ENCODE data around the gene P4HB. TPM values are rescaled to one million over a fixed set of nuclear protein-coding genes. Genes with fewer than 3 reads are reported as not detected.

The P4HB gene
- total RNA-seq, 1 experiment from 2014 or later, result 175 TPM

DNA sequence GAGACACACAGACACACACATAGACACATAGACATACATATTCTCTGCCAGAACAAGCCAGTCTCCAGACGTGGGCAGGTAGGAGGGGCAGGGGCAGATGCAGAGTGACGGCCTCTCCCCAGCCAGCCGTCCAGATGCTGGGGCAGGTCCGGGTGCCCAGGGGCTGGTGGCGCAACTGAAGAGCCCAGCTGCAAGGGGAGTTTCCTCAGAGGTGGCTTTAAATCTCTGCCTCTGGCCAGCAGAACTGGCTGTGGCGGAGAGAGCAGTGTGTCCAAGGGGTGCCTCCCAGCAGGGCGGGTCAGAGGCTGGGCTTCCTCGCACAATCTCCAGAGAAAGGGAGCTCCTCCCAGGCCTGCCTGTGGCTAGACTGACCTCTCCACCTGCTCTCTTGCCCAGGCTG is 65.8 kb downstream of the P4HB start:
- H3K27me3 ChIP-seq (ENCODE audit: low read length), result no peaks in the 10 kb centered on the region
- H4K20me1 ChIP-seq (ENCODE audit: insufficient read depth, low read depth, low read length), result no peaks in the 10 kb centered on the region
- H3K4me2 ChIP-seq (ENCODE audit: low read depth, low read length, poor library complexity, severe bottlenecking), result no peak overlapping the region
- H3K4me3 ChIP-seq (ENCODE audit: low read length), result no peak overlapping the region
- H3K9me3 ChIP-seq (ENCODE audit: low read length), result peaks cover 7% of the 10 kb centered on the region; the same call in 1 of the 2 replicates
- no peaks in the 10 kb centered on the region for H3K4me1 ChIP-seq (ENCODE audit: low read length)
- H3K79me2 ChIP-seq (ENCODE audit: low read length), result no peaks in the 10 kb centered on the region
- H3K36me3 ChIP-seq (ENCODE audit: insufficient read depth, low read length), result no peaks in the 10 kb centered on the region
- no peaks in the 10 kb centered on the region for H3K9me2 ChIP-seq (replicated peaks; ENCODE audit: insufficient read depth, low read length)
- no peak for DNase-seq
- H3K27ac ChIP-seq (ENCODE audit: low read length), result no peak overlapping the region
- no peak overlapping the region for H2AFZ ChIP-seq (ENCODE audit: low read length)
- H3K9ac ChIP-seq (ENCODE audit: low read length), result no peak overlapping the region

DNA sequence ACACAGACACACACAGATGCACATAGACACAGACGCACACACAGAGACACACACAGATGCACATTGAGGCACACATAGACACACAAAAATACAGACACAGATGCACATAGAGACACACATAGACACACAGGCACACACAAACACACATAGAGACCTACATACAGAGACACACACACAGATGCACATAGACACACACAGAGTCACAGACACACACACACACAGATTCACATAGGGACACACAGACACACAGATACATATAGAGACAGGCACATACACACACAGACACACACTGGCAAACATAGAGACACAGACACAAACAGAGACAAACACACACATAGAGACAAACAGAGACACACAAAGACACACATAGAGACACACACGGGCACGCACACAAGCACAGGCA is 66.3 kb downstream of the P4HB start:
- Histone ChIP-seq H4K20me1 (ENCODE audit: insufficient read depth, low read depth, low read length) (no peaks in the 10 kb centered on the region), H3K27me3 (ENCODE audit: low read length) (no peaks in the 10 kb centered on the region), H3K4me2 (ENCODE audit: low read depth, low read length, poor library complexity, severe bottlenecking) (no peak overlapping the region), H3K36me3 (ENCODE audit: insufficient read depth, low read length) (no peaks in the 10 kb centered on the region), H3K9me2 (replicated peaks; ENCODE audit: insufficient read depth, low read length) (no peaks in the 10 kb centered on the region), H3K4me1 (ENCODE audit: low read length) (no peaks in the 10 kb centered on the region), H2AFZ (ENCODE audit: low read length) (no peak overlapping the region), H3K27ac (ENCODE audit: low read length) (no peak overlapping the region), H3K4me3 (ENCODE audit: low read length) (no peak overlapping the region), H3K9me3 (ENCODE audit: low read length) (peaks cover 7% of the 10 kb centered on the region; the same call in 1 of the 2 replicates), H3K9ac (ENCODE audit: low read length) (no peak overlapping the region), H3K79me2 (ENCODE audit: low read length) (no peaks in the 10 kb centered on the region)
- no peak for DNase-seq

Other genes with a start within 250 kb of the P4HB start
- gene NPLOC4, start 223.4 kb downstream of the P4HB start, total RNA-seq (2014; rRNA removed; shearing (Covaris generic); ENCODE audit: low replicate concordance), result 32.4 and 50.3 TPM in 2 replicates
- gene TSPAN10, start 223.3 kb downstream of the P4HB start, total RNA-seq (2014; rRNA removed; shearing (Covaris generic); ENCODE audit: low replicate concordance), result 1.5 and 1.7 TPM in 2 replicates
- gene PDE6G, start 204.0 kb downstream of the P4HB start, total RNA-seq (2014; rRNA removed; shearing (Covaris generic); ENCODE audit: low replicate concordance), result 1.6 and 2.7 TPM in 2 replicates
- gene OXLD1, start 193.9 kb downstream of the P4HB start, total RNA-seq (2014; rRNA removed; shearing (Covaris generic); ENCODE audit: low replicate concordance), result 78.7 and 122 TPM in 2 replicates
- gene CCDC137, start 193.8 kb downstream of the P4HB start, total RNA-seq (2014; rRNA removed; shearing (Covaris generic); ENCODE audit: low replicate concordance), result 8.1 and 31.9 TPM in 2 replicates
- gene ARL16, start 176.7 kb downstream of the P4HB start, total RNA-seq (2014; rRNA removed; shearing (Covaris generic); ENCODE audit: low replicate concordance), result 22.4 and 40.7 TPM in 2 replicates
- 57.2 and 90.1 TPM in 2 replicates for gene HGS, start 176.5 kb downstream of the P4HB start, total RNA-seq (2014; rRNA removed; shearing (Covaris generic); ENCODE audit: low replicate concordance)
- 13.6 and 39.8 TPM in 2 replicates for gene MRPL12, start 157.2 kb downstream of the P4HB start, total RNA-seq (2014; rRNA removed; shearing (Covaris generic); ENCODE audit: low replicate concordance)
- gene SLC25A10, start 148.3 kb downstream of the P4HB start, total RNA-seq (2014; rRNA removed; shearing (Covaris generic); ENCODE audit: low replicate concordance), result 8.6 and 15.0 TPM in 2 replicates
- gene GCGR, start 56.4 kb downstream of the P4HB start, total RNA-seq (2014; rRNA removed; shearing (Covaris generic); ENCODE audit: low replicate concordance), result not detected in 2 replicates
- gene MCRIP1, start 27.2 kb downstream of the P4HB start, total RNA-seq (2014; rRNA removed; shearing (Covaris generic); ENCODE audit: low replicate concordance), result 55.9 and 99.9 TPM in 2 replicates
- gene PPP1R27, start 25.5 kb downstream of the P4HB start, total RNA-seq (2014; rRNA removed; shearing (Covaris generic); ENCODE audit: low replicate concordance), result 0.25 TPM in 1 of 2 replicates, not detected in the other
- gene ARHGDIA, start 10.8 kb upstream of the P4HB start, total RNA-seq (2014; rRNA removed; shearing (Covaris generic); ENCODE audit: low replicate concordance), result 68.5 and 119 TPM in 2 replicates
- gene ALYREF, start 31.1 kb upstream of the P4HB start, total RNA-seq (2014; rRNA removed; shearing (Covaris generic); ENCODE audit: low replicate concordance), result 70.1 and 191 TPM in 2 replicates
- 87.1 and 132 TPM in 2 replicates for gene ANAPC11, start 31.2 kb upstream of the P4HB start, total RNA-seq (2014; rRNA removed; shearing (Covaris generic); ENCODE audit: low replicate concordance)
- gene NPB, start 41.7 kb upstream of the P4HB start, total RNA-seq (2014; rRNA removed; shearing (Covaris generic); ENCODE audit: low replicate concordance), result 0.07 TPM in 1 of 2 replicates, not detected in the other
- 20.9 and 72.3 TPM in 2 replicates for gene PCYT2, start 50.9 kb upstream of the P4HB start, total RNA-seq (2014; rRNA removed; shearing (Covaris generic); ENCODE audit: low replicate concordance)
- 19.6 and 33.7 TPM in 2 replicates for gene SIRT7, start 57.6 kb upstream of the P4HB start, total RNA-seq (2014; rRNA removed; shearing (Covaris generic); ENCODE audit: low replicate concordance)
- gene MAFG, start 67.2 kb upstream of the P4HB start, total RNA-seq (2014; rRNA removed; shearing (Covaris generic); ENCODE audit: low replicate concordance), result 10.9 and 14.9 TPM in 2 replicates
- gene PYCR1, start 76.8 kb upstream of the P4HB start, total RNA-seq (2014; rRNA removed; shearing (Covaris generic); ENCODE audit: low replicate concordance), result not detected in 2 replicates
- not detected in 2 replicates for gene MYADML2, start 86.7 kb upstream of the P4HB start, total RNA-seq (2014; rRNA removed; shearing (Covaris generic); ENCODE audit: low replicate concordance)
- gene NOTUM, start 100.7 kb upstream of the P4HB start, total RNA-seq (2014; rRNA removed; shearing (Covaris generic); ENCODE audit: low replicate concordance), result not detected in 2 replicates
- gene ASPSCR1, start 117.1 kb upstream of the P4HB start, total RNA-seq (2014; rRNA removed; shearing (Covaris generic); ENCODE audit: low replicate concordance), result 38.7 and 39.8 TPM in 2 replicates
- 51.4 and 69.3 TPM in 2 replicates for gene CENPX, start 162.3 kb upstream of the P4HB start, total RNA-seq (2014; rRNA removed; shearing (Covaris generic); ENCODE audit: low replicate concordance)
- 13.3 and 20.2 TPM in 2 replicates for gene LRRC45, start 162.8 kb upstream of the P4HB start, total RNA-seq (2014; rRNA removed; shearing (Covaris generic); ENCODE audit: low replicate concordance)
- 9.6 and 9.7 TPM in 2 replicates for gene RAC3, start 171.1 kb upstream of the P4HB start, total RNA-seq (2014; rRNA removed; shearing (Covaris generic); ENCODE audit: low replicate concordance)
- gene DCXR, start 177.2 kb upstream of the P4HB start, total RNA-seq (2014; rRNA removed; shearing (Covaris generic); ENCODE audit: low replicate concordance), result 103 and 164 TPM in 2 replicates
- 16.5 and 26.8 TPM in 2 replicates for gene RFNG, start 191.3 kb upstream of the P4HB start, total RNA-seq (2014; rRNA removed; shearing (Covaris generic); ENCODE audit: low replicate concordance)
- 57.1 and 110 TPM in 2 replicates for gene GPS1, start 191.4 kb upstream of the P4HB start, total RNA-seq (2014; rRNA removed; shearing (Covaris generic); ENCODE audit: low replicate concordance)
- gene DUS1L, start 205.3 kb upstream of the P4HB start, total RNA-seq (2014; rRNA removed; shearing (Covaris generic); ENCODE audit: low replicate concordance), result 89.6 and 187 TPM in 2 replicates
- gene FASN, start 237.7 kb upstream of the P4HB start, total RNA-seq (2014; rRNA removed; shearing (Covaris generic); ENCODE audit: low replicate concordance), result 94.1 and 197 TPM in 2 replicates